Activated T-helper 9 cell treated with anti-CD3 and anti-CD28 coated beads, Interleukin-2, amount 50 U/mL, for 16 hours (primary cell): ENCODE measurements around the gene HS6ST3.

Source experiments
- DNase-seq: peaks from one replicate; pipeline ENCODE4 v3.0.0-alpha.2; 2020; ENCODE audit warnings: low read depth

Gene HS6ST3

DNA sequence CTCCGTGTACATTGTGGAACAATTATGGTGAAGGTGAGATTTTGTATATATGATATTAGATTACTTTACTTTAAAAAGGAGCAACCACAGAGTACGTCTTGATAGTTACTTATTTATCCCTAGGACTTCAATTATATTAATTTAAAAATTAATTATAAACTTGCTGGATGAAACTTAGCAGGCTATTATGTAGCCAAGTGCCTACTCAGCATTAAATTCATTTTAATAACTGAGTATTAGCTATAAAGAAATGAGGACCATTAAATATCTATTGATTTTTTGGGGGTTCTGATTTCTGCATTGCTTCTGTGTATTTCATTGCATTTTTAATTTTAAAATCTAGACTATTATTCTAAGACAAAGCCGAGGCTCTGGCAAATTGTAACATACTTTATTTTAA, 109.4 kb downstream of the HS6ST3 start:
- DNase-seq = no peak

DNA sequence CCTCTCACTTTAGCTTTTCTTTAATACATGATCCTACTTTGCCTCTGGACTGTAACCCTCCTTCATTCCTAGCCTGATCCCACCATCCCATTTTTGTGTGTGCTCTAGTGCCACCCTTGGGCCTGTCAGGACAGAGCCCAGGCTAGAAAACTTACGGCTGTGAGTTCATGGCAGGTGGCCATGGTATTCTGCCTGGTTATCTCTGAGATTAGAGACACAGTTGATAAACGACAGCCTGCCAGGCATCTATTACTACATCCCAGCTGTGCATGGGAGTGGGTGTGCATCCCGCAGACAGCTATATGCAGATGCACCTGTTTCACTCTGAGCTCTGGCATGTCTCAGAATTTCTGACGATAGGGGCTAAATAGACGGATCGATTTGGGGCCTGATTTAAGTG, 110.9 kb downstream of the HS6ST3 start:
- no peak for DNase-seq

DNA sequence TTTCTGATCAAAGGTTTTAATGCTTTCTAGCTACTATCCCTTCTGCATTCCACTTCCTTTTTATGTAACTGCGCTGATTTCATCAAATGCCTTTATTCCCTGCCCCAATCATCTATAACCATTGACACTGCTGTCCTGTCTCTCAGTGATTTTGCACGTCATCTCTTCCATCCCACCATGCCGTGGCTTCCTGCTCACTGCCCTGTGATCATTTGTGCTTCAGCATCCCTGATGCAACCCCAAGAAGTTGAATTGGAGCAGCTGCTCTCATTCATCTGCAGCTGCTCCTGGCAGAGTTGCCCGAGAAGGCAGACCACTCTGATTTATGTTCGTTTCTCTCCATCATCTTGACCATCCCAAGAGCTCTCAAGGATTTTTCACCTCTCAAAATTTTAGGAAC, 112.4 kb downstream of the HS6ST3 start:
- no peak for DNase-seq

DNA sequence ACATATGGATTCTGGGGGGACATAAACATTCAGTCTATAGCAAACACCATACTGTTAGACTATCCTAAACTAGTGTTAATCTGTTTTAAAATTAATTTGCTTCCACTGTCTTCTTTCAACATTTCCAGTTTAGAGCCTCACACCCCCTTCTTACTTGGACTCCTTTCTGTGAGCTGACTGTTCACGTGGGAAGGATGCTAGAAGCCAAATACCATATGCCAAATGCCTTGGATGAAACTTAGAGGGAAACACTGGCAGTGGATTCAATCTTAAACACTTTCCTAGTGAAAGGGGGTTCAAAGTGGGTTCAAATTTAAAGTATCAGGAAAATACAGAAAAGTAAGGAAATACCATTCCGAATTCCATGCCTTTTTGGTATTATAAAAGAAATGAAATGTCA, 113.6 kb downstream of the HS6ST3 start:
- DNase-seq = no peak

DNA sequence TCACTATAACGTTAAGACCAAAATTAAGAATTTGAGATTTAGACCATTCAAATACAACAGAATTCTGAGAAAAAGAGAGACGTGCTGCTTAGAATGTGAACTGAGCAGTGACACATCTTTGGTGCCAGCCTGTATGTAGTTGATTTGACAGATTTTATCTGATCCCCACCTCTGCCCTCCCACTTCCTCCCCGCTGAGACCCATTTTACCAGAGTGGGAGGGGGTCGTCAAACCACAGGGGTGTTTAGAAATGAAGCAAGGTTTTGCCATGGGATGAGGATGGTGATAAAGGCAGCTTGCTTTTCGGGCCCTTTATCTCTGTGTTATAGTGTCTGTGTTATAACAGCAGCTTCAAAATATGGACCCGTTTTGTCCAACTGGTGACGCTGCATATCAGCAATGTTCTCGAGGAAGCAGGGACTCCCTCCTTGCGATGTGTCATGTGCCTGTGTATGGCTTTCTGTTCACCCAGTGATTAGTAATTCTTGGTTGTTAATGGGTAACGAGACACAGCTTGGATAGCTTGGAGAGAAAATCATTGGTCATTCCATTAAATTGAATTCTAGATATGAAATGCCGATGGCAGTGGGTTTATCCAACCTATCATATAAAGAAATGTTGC, 125.0 kb downstream of the HS6ST3 start:
- DNase-seq = no peak

DNA sequence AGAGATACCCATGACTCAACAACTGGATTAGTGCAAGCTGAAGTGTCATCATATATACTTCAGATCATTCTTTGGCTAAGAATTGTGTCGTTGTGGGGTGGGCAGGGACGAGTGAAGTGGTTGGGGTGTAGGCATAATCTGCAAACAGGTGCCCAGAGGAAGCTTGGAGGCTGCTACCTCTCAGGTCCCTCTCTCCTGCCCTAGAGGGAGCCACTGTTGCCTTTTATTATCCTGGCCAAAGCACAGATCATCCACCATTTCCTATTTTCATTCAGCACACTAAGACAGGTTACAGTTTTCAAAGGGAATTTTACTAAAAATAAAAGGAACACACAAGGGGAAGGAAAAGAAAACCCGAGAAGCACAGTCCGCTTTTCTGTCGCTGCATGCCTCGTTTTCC, 126.6 kb downstream of the HS6ST3 start:
- DNase-seq = no peak

DNA sequence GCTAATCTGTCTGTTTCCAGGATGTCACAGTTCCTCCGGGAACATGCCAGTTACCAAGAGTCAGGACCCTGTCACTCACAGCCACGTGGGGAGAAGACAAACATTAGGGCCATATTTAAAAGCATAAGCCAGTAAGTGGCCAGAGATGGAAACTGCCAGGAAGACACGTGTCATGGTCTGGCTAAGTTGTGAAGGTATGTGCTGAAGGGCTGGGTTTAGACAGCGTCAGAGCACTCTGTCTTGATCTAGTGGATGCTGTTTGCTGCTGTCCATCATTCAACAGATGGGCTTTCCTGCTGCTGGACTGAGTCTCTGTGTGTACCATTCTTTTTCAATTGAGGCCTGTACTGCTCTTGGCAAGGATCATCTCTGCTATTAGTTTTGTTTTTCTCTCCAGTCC, 128.6 kb downstream of the HS6ST3 start:
- no peak for DNase-seq

DNA sequence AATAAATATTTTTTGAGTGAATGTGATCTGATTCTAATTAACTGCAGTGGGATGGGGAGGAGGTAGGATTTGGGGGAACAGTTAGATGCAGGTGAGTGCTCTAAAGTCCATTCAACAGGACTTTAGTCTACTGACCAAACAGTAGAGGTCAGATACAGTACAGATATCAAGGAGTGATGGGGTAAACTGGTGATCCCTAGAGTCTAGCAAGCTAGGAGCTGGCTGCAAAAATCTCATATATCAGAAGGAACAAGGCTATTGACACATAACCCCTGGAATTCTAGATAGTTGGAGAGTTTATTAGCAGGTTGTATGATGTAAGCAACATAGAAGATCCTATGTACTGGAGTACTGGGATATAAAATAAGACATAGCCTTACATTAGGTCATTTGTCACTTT, 131.6 kb downstream of the HS6ST3 start:
- no peak for DNase-seq

DNA sequence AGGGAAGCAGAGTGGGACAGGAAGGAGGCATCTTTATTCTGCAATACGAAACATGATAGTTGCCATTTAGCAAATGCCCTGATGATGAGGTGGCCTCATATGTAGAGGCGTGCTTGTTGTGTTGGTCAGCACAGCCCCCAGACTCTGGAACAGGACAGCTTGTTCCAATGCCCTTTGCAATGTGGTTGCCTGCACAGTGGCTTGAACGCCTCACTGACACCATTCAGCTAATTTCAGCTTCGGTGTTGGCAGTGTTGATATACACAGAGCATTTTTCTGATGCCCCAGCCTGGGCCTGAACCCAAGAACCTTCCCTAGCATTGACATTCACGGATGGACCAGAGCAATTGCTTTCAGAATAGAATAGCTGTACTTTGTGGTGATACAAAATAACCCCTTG, 133.3 kb downstream of the HS6ST3 start:
- DNase-seq = no peak

DNA sequence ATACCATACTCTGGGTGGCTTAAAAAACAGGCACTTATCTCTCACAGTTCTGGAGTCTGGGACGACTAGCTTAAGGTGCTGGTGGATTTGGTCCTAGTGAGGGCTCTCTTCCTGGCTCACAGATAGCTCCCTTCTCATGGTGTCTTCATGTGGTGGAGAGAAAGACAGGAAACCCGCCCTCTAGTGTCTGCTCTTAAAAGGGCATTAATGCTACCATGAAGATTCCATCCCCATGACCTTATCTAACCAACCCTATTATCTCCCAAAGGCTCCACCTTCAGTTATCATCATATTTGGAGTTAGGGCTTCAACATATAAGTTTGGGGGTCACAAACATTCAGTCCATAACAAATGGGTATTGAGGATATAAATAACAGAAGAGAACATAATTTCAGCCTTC, 139.4 kb downstream of the HS6ST3 start:
- DNase-seq = no peak

DNA sequence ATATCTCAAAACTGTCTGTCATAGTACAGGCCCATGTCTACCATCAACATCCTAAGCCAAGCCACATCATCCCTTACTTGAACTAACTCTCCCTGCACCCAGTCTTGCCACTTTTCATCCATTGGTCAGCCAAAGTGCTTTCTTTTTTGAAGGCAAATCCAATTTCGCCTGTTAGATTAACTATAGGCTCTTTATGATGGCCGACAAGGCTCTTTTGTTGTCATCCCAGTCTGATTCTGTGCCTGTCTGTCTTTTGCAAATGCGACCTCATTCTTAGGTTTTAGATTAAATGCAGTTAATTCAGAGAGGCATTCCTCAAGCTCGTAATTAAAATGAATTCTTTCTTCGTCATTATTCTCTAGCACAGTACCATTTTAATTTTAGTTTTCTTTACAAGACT, 148.3 kb downstream of the HS6ST3 start:
- DNase-seq = no peak

DNA sequence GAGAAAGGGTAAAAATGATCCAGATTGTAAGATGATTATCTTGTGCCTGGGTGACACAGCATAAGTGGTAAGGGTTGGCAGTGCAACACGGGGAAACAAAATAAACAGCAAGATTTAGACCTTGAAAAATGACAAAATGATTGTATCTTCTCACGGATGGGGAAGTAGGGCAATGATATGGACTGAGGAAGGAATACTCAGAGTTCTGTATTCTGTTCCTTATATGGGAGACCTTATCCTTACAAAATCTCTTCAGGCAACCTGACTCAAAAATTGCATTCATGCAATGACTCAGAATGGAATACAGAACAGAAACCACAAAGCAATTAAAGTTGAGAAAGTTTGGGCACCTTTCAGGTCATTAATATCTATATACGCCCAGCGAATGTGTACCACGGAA, 149.0 kb downstream of the HS6ST3 start:
- DNase-seq = no peak

DNA sequence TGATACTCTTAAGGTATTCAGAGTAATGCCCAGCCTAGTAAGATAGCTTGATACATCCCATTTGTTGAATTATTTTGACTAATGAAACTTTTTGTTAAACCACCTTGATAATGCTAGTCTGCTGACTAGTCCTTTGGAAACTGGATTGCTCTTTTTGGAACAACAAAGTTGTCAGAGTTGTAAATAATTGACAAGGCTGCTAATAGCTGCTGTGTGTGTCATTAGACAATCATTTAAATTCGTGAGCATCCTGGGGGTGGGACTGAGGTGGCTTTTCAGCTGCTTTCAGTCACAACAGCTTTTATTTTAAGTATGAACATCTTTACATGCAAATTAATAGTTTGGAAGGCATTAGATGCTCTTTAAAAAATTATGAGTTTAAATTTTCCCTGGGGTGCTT, 153.5 kb downstream of the HS6ST3 start:
- DNase-seq = no peak

DNA sequence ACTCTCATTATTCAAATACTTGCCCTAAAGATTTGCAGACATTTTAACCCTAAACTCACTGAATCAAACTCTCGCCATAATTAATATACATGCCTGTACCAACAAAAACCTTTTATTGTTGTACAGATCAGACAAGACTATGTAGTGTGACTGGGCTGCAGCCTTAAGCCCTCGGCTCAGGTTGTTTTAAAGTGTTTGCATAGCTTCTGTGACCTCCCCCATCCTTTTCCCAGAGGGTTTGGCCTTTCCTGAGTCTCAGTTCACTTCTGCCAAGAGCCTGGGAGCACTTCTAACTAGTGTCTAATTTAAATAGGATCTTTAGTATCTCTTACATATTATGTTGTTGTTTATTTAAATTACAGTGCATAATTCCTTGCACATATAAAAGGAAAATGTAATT, 158.2 kb downstream of the HS6ST3 start:
- no peak for DNase-seq

DNA sequence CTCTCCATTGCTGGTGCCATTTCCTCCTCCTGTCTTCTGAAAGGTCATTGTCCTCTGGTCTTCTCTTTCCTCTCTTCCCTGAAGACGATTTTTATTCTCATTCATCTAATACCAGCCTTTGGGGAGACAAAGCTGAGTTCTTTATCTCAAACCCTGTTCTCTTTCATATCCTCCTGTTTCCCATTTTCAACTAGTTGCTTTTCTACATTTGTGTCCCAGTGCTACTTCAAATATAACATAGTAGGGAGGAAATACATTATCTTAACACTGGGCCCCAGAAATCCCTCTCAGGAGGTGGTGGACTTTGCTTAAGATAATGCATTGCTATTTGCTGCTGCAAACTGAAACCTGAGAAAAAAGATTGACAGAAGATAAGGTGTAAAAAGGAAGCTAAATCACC, 159.1 kb downstream of the HS6ST3 start:
- DNase-seq = no peak

DNA sequence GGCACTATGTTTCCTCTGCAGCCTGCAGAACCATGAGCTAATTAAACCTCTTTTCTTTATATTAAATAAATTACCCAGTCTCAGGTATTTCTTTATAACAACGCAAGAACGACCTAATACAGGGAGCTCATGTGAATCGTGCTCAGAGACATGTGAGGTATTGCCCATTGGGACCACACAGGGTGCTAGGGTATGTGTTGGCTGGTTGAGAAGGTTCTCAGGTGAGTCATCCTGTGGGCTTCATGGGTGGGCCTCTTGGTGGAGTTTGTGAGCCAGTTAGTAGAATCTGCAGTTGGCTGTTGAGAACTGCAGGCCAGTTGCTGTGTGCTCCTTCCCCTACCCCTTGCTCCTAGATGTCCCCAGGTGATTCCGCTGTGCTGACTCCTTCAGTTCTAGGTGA, 163.0 kb downstream of the HS6ST3 start:
- no peak for DNase-seq

DNA sequence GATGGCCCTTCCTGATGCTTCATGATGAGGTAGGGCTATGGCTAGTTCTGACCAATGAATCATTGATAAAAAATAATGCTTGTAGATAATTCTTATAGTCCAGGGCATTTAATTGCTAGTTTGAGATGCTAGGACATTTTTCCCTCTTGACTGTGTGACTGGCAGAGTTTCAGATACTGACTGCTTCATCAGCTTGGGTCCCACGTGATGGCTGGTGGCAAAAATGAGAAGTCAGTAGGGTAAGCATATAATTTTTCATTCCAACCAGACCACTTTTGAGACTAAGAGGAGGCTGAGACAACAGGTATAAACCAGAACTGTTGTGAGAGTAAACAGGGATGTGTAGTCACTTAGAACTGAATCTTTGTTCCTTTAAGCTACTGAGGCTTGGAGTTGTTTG, 183.3 kb downstream of the HS6ST3 start:
- DNase-seq = no peak

DNA sequence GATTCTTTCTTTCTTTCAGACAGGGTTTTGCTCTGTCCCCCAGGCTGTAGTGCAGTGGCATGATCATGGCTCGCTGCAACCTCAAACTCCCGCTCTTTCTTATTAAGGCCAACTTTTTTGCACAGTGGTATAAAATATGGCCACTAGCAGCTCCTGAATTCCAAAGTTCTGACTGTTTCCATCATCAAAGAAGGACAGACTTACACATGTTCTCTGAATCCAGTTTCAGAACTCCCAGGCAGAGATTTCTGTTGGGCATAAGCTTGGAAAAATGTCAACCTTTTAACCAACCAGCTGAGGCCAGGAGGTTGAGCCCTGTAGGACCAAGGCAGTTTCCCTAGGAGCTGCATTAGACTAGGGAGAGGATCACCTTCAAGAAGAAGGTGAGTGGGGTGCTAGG, 184.1 kb downstream of the HS6ST3 start:
- DNase-seq = no peak

DNA sequence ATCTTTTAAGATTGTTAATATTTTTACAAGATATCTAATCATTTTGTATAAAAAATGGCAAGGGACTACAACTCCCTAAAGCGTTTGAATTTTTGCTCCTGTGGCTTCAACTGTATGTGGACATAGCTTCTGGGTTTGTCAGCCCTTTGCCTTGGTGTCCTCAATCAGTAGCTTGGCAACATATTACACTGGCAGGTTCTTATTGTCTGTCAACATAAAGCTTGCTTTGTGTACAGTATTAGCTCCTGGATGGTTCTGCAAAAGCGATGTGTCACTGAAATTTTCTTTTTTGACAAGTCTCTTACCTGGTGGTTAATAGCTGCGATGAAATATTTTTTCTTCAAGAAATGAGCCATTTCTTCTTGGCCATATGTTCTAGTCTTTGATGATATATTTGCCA, 190.0 kb downstream of the HS6ST3 start:
- no peak for DNase-seq

DNA sequence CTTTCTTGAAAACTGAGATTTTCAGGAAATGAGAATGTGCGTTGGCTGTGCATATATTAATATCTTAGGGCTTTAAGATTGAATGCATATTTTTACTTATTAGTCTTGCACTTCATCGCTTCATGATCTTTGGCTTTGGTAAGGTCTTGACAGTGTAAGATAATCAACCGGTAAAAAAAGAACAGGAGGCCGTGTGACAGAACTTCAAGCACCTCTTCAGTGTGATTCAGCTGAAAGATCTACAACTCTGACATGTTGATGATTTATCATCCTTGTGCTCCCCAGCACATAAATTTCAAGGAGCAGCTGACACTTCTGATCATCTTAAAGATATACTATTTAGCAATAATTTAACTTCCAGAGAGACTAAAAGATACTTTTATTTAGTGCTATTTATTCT, 195.1 kb downstream of the HS6ST3 start:
- DNase-seq = no peak

DNA sequence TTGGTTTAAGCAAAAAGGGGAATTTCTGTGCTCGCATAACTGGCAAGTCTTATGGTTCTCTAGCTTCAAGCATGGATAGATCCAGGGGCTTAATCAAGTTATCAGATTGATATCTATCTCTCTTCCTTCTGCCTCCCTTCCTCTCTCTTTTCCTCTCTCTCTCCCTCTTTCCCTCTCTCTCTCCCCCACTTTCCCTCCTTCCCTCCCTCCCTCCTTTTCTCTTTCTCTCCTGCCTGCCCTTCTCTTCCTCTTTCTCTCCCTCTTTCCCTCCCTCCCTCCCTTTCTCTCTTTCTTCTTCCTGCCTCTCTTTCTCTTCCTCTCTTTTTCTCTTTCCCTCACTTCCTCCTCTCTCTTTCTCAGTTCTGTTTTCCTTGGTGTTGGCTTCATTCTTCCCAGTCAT, 195.8 kb downstream of the HS6ST3 start:
- DNase-seq = no peak

DNA sequence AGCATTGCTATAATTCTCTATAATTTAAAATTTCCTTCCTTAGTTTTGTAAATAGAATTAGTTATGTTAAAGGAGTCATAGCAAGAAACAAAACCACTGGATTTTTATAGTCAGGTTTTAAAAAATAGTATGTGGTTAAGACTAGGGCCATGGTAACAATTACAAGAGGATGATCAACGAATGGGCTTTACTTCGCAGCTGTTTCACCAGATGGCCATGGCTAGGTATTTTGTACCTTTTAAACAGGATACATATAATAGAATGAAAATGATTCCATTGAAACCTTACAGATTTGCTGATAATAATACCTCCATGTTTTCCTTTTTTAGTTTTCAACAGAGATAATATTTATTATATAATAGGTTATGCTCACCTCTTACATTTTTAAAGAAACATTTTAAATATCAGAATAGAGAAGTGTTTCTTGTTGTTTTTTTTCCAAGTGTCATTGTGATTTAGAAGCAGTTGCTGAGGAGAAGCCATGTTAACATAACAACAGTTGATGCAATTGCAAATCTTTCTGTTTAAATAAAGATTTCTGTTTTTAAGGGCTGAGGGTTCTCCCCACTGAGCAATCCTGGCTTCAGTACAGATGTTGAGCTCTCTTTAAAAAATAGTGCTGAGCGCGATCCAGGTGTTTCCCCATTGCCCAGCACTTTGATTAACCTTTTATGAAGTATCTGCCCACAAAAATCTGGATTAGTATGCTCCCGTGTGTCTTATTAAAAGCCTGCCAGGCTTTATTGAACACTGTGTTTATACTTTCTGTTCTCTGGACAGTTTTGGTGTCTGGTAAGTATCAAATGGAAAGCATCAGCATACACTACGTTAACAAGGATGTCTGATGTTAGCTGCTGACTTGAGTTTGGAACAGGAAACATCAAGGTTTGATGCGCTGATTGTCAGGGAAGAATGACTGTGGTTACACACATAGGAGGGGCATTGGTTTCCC, 205.3 kb downstream of the HS6ST3 start:
- DNase-seq = no peak

DNA sequence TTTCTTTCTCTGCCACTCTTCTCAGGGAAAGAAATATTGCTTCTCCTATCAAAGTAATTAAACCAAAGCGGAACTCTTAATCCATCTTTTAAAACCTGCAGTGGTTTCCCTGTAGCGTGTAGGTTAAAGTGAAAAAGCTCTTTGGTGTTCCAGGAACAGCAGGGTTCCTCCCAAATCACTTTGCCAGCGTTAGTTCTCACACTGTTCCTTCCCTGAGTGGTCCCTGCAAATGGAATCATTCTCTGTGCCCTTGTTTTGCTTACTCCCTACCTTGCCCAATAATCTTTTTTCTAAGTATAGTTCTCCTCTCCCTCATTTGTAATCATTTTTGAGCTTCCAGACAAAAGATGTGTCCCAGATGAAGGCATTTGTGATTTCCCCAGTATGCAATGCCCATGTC, 207.5 kb downstream of the HS6ST3 start:
- DNase-seq = no peak

DNA sequence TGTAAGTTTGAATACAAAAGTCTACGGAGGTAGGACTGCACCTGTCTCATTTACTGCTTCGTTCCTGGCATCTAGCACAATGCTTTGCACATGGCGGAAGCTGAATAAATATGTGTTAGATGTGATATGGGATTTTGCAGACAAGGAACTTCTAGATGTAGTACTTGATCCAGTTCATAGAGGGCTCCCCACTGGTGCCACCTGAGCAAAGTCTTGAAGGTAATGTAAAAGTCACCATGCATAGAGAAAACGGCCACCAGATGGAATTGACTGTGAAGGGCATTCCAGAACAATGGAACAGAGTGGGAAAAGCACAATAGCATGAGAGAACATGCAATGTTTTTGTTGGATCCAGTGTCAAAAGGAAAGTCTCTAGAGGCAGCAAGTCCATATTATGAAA, 209.3 kb downstream of the HS6ST3 start:
- no peak for DNase-seq
